RWPE2 (cell line): Measurements from ENCODE around the gene MCC.

Experiments
- ATAC-seq: fragments of 200-7000 bp; cut with Tn5 transposase; 3 replicates; pipeline ENCODE4 v1.9.1; 2021; ENCODE audit warnings: low read depth
- DNase-seq: peaks from one replicate; pipeline ENCODE4 v3.0.0-alpha.2; 2020; ENCODE audit warnings: low spot score
- H3K27ac ChIP-seq: fragments of 450-650 bp; 2 replicates; pipeline ENCODE4 v1.5.1; 2017; ENCODE audit warnings: mild to moderate bottlenecking; ENCODE audit not compliant: poor library complexity, severe bottlenecking
- H3K27me3 ChIP-seq: fragments of 250-450 bp; sonication (Bioruptor Pico); 2 replicates; pipeline ENCODE4 v1.5.1; 2021; ENCODE audit warnings: mild to moderate bottlenecking, moderate library complexity; ENCODE audit not compliant: insufficient read depth, poor library complexity, severe bottlenecking
- H3K36me3 ChIP-seq: fragments of 250-450 bp; sonication (Bioruptor Pico); 2 replicates; pipeline ENCODE4 v1.5.1; 2020; ENCODE audit warnings: low read depth, mild to moderate bottlenecking, moderate library complexity
- H3K4me1 ChIP-seq: fragments of 250-450 bp; sonication (Bioruptor Pico); 2 replicates; pipeline ENCODE4 v1.5.1; 2021; ENCODE audit warnings: mild to moderate bottlenecking, moderate library complexity; ENCODE audit not compliant: insufficient read depth, poor library complexity, severe bottlenecking
- H3K4me3 ChIP-seq: fragments of 250-450 bp; sonication (Bioruptor Pico); 2 replicates; pipeline ENCODE4 v1.5.1; 2021; ENCODE audit warnings: mild to moderate bottlenecking, moderate library complexity; ENCODE audit not compliant: severe bottlenecking
- H3K9me3 ChIP-seq: fragments of 250-450 bp; sonication (Bioruptor Pico); 2 replicates; pipeline ENCODE4 v1.5.1; 2021; ENCODE audit warnings: mild to moderate bottlenecking, moderate library complexity; ENCODE audit not compliant: severe bottlenecking
- TF ChIP-seq, protein P1 (sequence below): fragments of 450-650 bp; IDR thresholded peaks from one replicate; pipeline ENCODE4 v1.5.1; 2017; ENCODE audit warnings: mild to moderate bottlenecking, moderate library complexity; ENCODE audit not compliant: poor library complexity, severe bottlenecking

Gene MCC

DNA sequence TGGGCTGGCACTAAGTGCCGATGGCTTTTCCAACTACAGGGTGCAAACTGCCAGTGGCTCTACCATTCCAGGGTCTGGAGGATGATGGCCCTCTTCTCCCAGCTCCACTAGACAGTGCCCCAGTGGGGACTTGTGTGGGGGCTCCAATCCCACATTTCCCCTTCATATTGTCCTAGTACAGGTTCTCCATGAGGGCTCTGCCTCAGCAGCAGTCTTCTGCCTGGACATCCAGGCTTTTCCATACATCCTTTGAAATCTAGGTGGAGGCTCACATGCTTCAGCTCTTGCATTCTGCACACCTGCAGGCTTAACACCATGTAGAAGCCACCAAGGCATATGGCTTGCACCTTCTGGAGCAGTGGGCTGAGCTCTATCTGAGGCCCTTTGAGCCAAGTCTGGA lies 123.8 kb downstream of the MCC start:
- TF ChIP-seq, protein P1, sequence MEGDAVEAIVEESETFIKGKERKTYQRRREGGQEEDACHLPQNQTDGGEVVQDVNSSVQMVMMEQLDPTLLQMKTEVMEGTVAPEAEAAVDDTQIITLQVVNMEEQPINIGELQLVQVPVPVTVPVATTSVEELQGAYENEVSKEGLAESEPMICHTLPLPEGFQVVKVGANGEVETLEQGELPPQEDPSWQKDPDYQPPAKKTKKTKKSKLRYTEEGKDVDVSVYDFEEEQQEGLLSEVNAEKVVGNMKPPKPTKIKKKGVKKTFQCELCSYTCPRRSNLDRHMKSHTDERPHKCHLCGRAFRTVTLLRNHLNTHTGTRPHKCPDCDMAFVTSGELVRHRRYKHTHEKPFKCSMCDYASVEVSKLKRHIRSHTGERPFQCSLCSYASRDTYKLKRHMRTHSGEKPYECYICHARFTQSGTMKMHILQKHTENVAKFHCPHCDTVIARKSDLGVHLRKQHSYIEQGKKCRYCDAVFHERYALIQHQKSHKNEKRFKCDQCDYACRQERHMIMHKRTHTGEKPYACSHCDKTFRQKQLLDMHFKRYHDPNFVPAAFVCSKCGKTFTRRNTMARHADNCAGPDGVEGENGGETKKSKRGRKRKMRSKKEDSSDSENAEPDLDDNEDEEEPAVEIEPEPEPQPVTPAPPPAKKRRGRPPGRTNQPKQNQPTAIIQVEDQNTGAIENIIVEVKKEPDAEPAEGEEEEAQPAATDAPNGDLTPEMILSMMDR: no peak
- H3K27me3 ChIP-seq: no peaks in the 10 kb centered on the region
- no peak overlapping the region for H3K4me3 ChIP-seq
- peaks cover 5% of the 10 kb centered on the region for H3K9me3 ChIP-seq
- no peaks in the 10 kb centered on the region for H3K36me3 ChIP-seq
- ATAC-seq (no peak), DNase-seq (no peak)
- H3K27ac ChIP-seq: no peak overlapping the region
- no peaks in the 10 kb centered on the region for H3K4me1 ChIP-seq

- ATAC-seq (no peak), DNase-seq (no peak)
- peaks cover 5% of the 10 kb centered on the region for H3K9me3 ChIP-seq
- TF ChIP-seq, protein P1: no peak
- no peaks in the 10 kb centered on the region for H3K36me3 ChIP-seq
- H3K4me1 ChIP-seq: no peaks in the 10 kb centered on the region
- H3K27me3 ChIP-seq: no peaks in the 10 kb centered on the region
- no peak overlapping the region for H3K4me3 ChIP-seq
- H3K27ac ChIP-seq: no peak overlapping the region
These were observed 126.6 kb downstream of the MCC start for GRCh38 chr5:113361701-113362100.

DNA sequence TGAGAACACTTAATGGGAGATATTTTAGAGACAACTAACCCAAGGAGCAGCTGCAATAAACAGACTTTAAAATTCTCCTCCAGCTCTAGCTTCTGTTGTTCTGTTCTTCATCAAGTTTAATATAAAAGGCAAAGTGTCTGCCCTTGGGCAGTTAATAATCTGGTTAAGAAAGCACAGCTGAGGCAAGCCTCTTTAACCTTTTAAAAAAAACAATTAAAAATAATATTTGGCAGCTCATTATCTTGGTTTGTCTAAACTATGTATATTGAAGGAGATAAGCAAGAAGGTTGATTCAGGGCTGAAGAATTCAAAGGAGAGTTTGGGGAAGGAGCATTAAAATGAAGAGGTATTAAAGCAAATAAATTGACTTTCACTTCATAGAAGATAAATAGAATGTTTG lies 128.8 kb downstream of the MCC start:
- DNase-seq (no peak), ATAC-seq (no peak)
- H3K9me3 ChIP-seq: peaks cover 3% of the 10 kb centered on the region
- H3K36me3 ChIP-seq: no peaks in the 10 kb centered on the region
- H3K4me3 ChIP-seq: no peak overlapping the region
- no peak overlapping the region for H3K27ac ChIP-seq
- TF ChIP-seq, protein P1: no peak
- H3K27me3 ChIP-seq: no peaks in the 10 kb centered on the region
- H3K4me1 ChIP-seq: no peaks in the 10 kb centered on the region

- DNase-seq: no peak
- Histone ChIP-seq H3K4me1 (no peaks in the 10 kb centered on the region), H3K4me3 (no peak overlapping the region), H3K9me3 (no peaks in the 10 kb centered on the region), H3K27ac (no peak overlapping the region), H3K36me3 (no peaks in the 10 kb centered on the region), H3K27me3 (no peaks in the 10 kb centered on the region)
- TF ChIP-seq, protein P1: no peak
- no peak for ATAC-seq
These were observed 129.6 kb downstream of the MCC start for GRCh38 chr5:113358696-113359095.

DNA sequence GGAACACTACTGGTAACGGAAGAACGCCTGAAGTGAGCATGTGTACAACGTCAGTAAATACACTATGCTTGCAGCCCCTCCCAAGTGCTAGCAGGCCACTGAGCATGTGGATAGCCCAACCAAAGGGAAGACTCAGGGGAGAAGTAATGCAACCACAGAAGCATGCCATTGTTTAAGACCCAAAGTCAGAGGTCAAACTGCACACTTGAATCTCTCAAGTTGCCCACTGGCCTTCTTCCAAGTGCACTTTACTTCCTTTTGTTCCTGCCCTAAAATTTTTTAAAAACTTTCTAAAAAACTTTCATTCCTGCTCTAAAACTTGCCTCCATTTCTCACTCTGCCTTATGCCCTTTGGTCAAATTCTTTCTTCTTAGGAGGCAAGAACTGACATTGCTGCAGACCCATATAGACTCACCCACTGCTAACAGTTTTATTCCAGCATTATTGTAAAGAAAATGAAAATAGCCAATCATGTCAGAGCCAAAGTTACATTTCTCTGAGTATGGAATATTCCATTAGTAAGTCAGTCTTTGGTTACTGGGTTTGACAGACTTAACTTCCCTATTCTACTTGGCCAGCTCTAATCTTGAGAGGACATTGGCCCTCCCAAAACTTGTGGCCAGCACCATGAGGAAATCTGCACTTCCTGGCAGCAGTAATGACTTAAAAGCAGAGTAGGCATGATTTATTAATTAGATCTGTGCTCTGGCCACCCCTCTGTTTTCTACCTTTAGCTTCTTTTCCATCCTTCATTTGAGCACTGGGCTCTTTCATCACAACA lies 130.4 kb downstream of the MCC start:
- Histone ChIP-seq H3K27me3 (no peaks in the 10 kb centered on the region), H3K27ac (no peak overlapping the region), H3K4me1 (no peaks in the 10 kb centered on the region), H3K36me3 (no peaks in the 10 kb centered on the region), H3K4me3 (no peak overlapping the region), H3K9me3 (no peaks in the 10 kb centered on the region)
- DNase-seq: no peak
- TF ChIP-seq, protein P1: no peak
- ATAC-seq: no peak
